Endothelial cell of umbilical vein (primary cell): ENCODE data around the gene EFCC1. TPM values are rescaled to one million over a fixed set of nuclear protein-coding genes. Genes with fewer than 3 reads are reported as not detected.

Source experiments
- BruUV-seq: library from RNA; stranded (reverse); fragments of 400-500 nt; replicated peaks from 2 replicates; lab custom pipeline; 2021; lab: Mats Ljungman, UMichigan
- CTCF ChIA-PET: fragments of 300-600, 350-600 bp; sonication (Branson Sonifier 250); formaldehyde crosslinking; loops from one replicate; lab custom pipeline; 2021; ENCODE audit warnings: antibody characterized with exemption, inconsistent platforms; lab: Charles Lee
- POLR2A ChIA-PET: fragments of 300-600, 350-600 bp; sonication (Branson Sonifier 250); formaldehyde crosslinking; loops from one replicate; lab custom pipeline; 2021; ENCODE audit warnings: antibody characterized with exemption, inconsistent platforms; lab: Charles Lee
- DNase-seq: peaks from one replicate; pipeline ENCODE4 v3.0.0-alpha.2; 2011; ENCODE audit warnings: low read depth, low spot score
- FAIRE-seq: peaks from 2 replicates; lab custom pipeline; 2011; peaks lifted over from hg19 to GRCh38; lab: Jason Lieb, UNC
- H2AFZ ChIP-seq: 2 replicates; pipeline ENCODE4 v1.6.0; 2012; ENCODE audit warnings: low read depth, low read length, control low read depth, inconsistent platforms
- H3K27ac ChIP-seq: 2 replicates; pipeline ENCODE4 v1.5.1; 2011; ENCODE audit warnings: low read depth, mild to moderate bottlenecking, control low read depth, low read length, moderate library complexity; ENCODE audit not compliant: insufficient read depth
- H3K27me3 ChIP-seq, 2 experiments: 2 replicates each; pipeline versions ENCODE4 v1.6.0 to v1.6.1; 2011; ENCODE audit warnings: low read length in 2 of 2, mixed read lengths in 1 of 2; ENCODE audit not compliant: control insufficient read depth in 2 of 2, insufficient read depth in 2 of 2
- H3K36me3 ChIP-seq, 2 experiments: 2 replicates in 1 of 2; 3 replicates in 1 of 2; pipeline ENCODE4 v1.5.1; 2011; ENCODE audit warnings: low read length in 2 of 2, mild to moderate bottlenecking in 1 of 2, moderate library complexity in 1 of 2; ENCODE audit not compliant: control insufficient read depth in 2 of 2, insufficient read depth in 2 of 2; ENCODE audit errors: extremely low read depth in 1 of 2
- H3K4me1 ChIP-seq: 3 replicates; pipeline ENCODE4 v1.5.1; 2011; ENCODE audit warnings: mild to moderate bottlenecking, low read length; ENCODE audit not compliant: control insufficient read depth, insufficient read depth; ENCODE audit errors: extremely low read depth
- H3K4me2 ChIP-seq: 2 replicates; pipeline ENCODE4 v1.6.1; 2011; ENCODE audit warnings: low read length, control low read depth, mixed read lengths; ENCODE audit not compliant: insufficient read depth
- H3K4me3 ChIP-seq, 3 experiments: fragments of 200-600 bp in 1 of 3; sonication (generic), shearing (Covaris generic) in 1 of 3; replicated peaks in 1 of 3; 2 replicates each; pipeline ENCODE4 v1.5.1; 2011 to 2016; ENCODE audit warnings: control low read depth in 3 of 3, low read length in 3 of 3, mild to moderate bottlenecking in 2 of 3, inconsistent platforms in 1 of 3, low read depth in 1 of 3, moderate library complexity in 1 of 3; ENCODE audit not compliant: insufficient read depth in 1 of 3
- H3K79me2 ChIP-seq: 2 replicates; pipeline ENCODE4 v1.6.0; 2012; ENCODE audit warnings: low read length, inconsistent platforms; ENCODE audit not compliant: control insufficient read depth, insufficient read depth
- H3K9ac ChIP-seq: replicated peaks from 2 replicates; pipeline ENCODE3; 2011; ENCODE audit warnings: low read length, control low read depth; ENCODE audit not compliant: insufficient read depth; ENCODE audit errors: extremely low read depth
- H3K9me1 ChIP-seq: replicated peaks from 3 replicates; pipeline ENCODE4 v1.6.0; 2011; ENCODE audit warnings: mild to moderate bottlenecking, low read length; ENCODE audit not compliant: control insufficient read depth, insufficient read depth; ENCODE audit errors: extremely low read depth
- H3K9me3 ChIP-seq: replicated peaks from 2 replicates; pipeline ENCODE4 v1.5.1; 2012; ENCODE audit warnings: low read length, inconsistent platforms; ENCODE audit not compliant: control insufficient read depth, insufficient read depth
- H4K20me1 ChIP-seq: replicated peaks from 2 replicates; pipeline ENCODE3; 2011; ENCODE audit warnings: mild to moderate bottlenecking, low read length; ENCODE audit not compliant: control insufficient read depth, insufficient read depth; ENCODE audit errors: extremely low read depth
- CTCF ChIP-seq, 2 donors: IDR thresholded peaks; 1 replicate in 1 of 2; 2 replicates in 1 of 2; pipeline ENCODE4 v1.5.1; 2011; ENCODE audit warnings: low read length in 2 of 2, mild to moderate bottlenecking in 2 of 2, moderate library complexity in 2 of 2, control low read depth in 1 of 2, inconsistent platforms in 1 of 2, low read depth in 1 of 2; ENCODE audit not compliant: insufficient read depth in 1 of 2; ENCODE audit errors: extremely low read depth in 1 of 2
- EZH2 ChIP-seq: IDR thresholded peaks from 2 replicates; pipeline ENCODE4 v1.6.1; 2012; ENCODE audit warnings: borderline replicate concordance, low read depth, mild to moderate bottlenecking, moderate library complexity, low read length, inconsistent platforms; ENCODE audit not compliant: severe bottlenecking
- FOS ChIP-seq: IDR thresholded peaks from 2 replicates; pipeline ENCODE4 v1.6.1; 2011; ENCODE audit warnings: mild to moderate bottlenecking, low read length, moderate library complexity, borderline replicate concordance; ENCODE audit not compliant: insufficient read depth
- GATA2 ChIP-seq: IDR thresholded peaks from 2 replicates; pipeline ENCODE4 v1.7.0; 2011; ENCODE audit warnings: low read depth, mild to moderate bottlenecking, moderate library complexity, mixed read lengths, low read length; ENCODE audit not compliant: insufficient read length, insufficient read depth
- JUN ChIP-seq: IDR thresholded peaks from 2 replicates; pipeline ENCODE4 v1.6.1; 2011; ENCODE audit warnings: borderline replicate concordance, low read depth; ENCODE audit not compliant: insufficient read length, insufficient read depth
- MAX ChIP-seq: IDR thresholded peaks from 2 replicates; pipeline ENCODE4 v1.6.1; 2011; ENCODE audit not compliant: insufficient read depth, insufficient read length
- MYC ChIP-seq: IDR thresholded peaks from one replicate; pipeline ENCODE4 v1.6.1; 2011; ENCODE audit warnings: mild to moderate bottlenecking, low read depth, low read length
- POLR2A ChIP-seq: IDR thresholded peaks from 2 replicates; pipeline ENCODE4 v1.6.1; 2012; ENCODE audit warnings: low read depth, mild to moderate bottlenecking, control low read depth, low read length
- POLR2AphosphoS5 ChIP-seq: IDR thresholded peaks from 2 replicates; pipeline ENCODE4 v1.6.1; 2012; ENCODE audit warnings: low read depth, mild to moderate bottlenecking, control low read depth, low read length, moderate library complexity; ENCODE audit not compliant: insufficient read depth
- dilution Hi-C: fragments of 300-500 bp; cut with MboI; formaldehyde crosslinking; loops from one replicate; pipeline ENCODE4 v1.15.0; 2019; ENCODE audit warnings: low sequenced_read_pairs; ENCODE audit not compliant: extremely low pct_ligation_motif_present
- intact Hi-C: fragments of 100-400 bp; cut with micrococcal nuclease; formaldehyde crosslinking; loops from one replicate; pipeline ENCODE4 v1.10.0; 2022
- polyA plus RNA-seq, 4 experiments: library from polyadenylated mRNA; depleted of rRNA in 3 of 4; stranded (reverse) in 3 of 4; unstranded in 1 of 4; fragments of >200 nt; gene quantifications; 2 replicates each; pipeline versions ENCODE4 v1.2.1 to v1.2.3, GENCODE V29; 2011 to 2012; ENCODE audit warnings: missing spikeins in 1 of 4
- total RNA-seq: library from RNA; stranded (reverse); gene quantifications from 2 replicates; pipeline ENCODE4 v1.2.3, GENCODE V29; 2021

Gene EFCC1
- total and polyA plus RNA-seq, 2 donors (not counting 3 experiments of a cell fraction or from before 2014, with no cell fraction given): 0.73 to 1.3 TPM

- Histone ChIP-seq H4K20me1 (no peaks in the 10 kb centered on the region), H3K9ac (no peak overlapping the region)
- intact Hi-C loops: no loop called here
Observed at GRCh38 chr3:129085165-129085715, 84.1 kb downstream of the EFCC1 start.

More at GRCh38 chr3:129085165-129085715, 84.1 kb downstream of the EFCC1 start:
- POLR2A ChIA-PET: interaction anchor here (1.1 kb wide), 1 partner anchor 115 kb away, joined by 3 read pairs; no protein-coding TSS in a partner anchor
- no peaks in the 10 kb centered on the region for H3K9me3 ChIP-seq
- FAIRE-seq: no peak
- H3K36me3 ChIP-seq: no peaks in the 10 kb centered on the region
- no peak for DNase-seq
- H3K9me1 ChIP-seq: no peaks in the 10 kb centered on the region
- CTCF ChIA-PET: interaction anchor here (1.4 to 4.0 kb wide), 3 partner anchors 16 to 115 kb away, joined by 4 to 24 read pairs (median 11); no protein-coding TSS in a partner anchor
- no peak overlapping the region for H2AFZ ChIP-seq
- dilution Hi-C loops: no loop called here
- BruUV-seq: no TSS peak
- H3K4me1 ChIP-seq: peaks cover 3% of the 10 kb centered on the region
- TF ChIP-seq FOS (no peak), CTCF (IDR thresholded peaks at IDR 0.05; ENCODE audit: extremely low read depth in 1 of 2, insufficient read depth in 1 of 2, low read depth in 1 of 2, low read length in 2 of 2) (no peak), POLR2AphosphoS5 (no peak), POLR2A (no peak), JUN (no peak), MAX (no peak), GATA2 (no peak), EZH2 (no peak), MYC (no peak)
- H3K79me2 ChIP-seq: no peaks in the 10 kb centered on the region
- no peaks in the 10 kb centered on the region for H3K27me3 ChIP-seq
- no peak overlapping the region for H3K4me3 ChIP-seq
- H3K4me2 ChIP-seq: no peak overlapping the region
- H3K27ac ChIP-seq: no peak overlapping the region
